GM12878 (cell line): Measurements from ENCODE around the gene ETV6. TPM values are rescaled to one million over a fixed set of nuclear protein-coding genes. Genes with fewer than 3 reads are reported as not detected.

Source experiments
- ATAC-seq: fragments of 200-7000 bp; cut with Tn5 transposase; 3 replicates; pipeline ENCODE4 v1.9.1; 2020; ENCODE audit warnings: mild to moderate bottlenecking, moderate library complexity
- BruUV-seq: library from RNA; stranded (reverse); fragments of 400-500 nt; replicated peaks from 2 replicates; lab custom pipeline; 2021; lab: Mats Ljungman, UMichigan
- CTCF ChIA-PET: fragments of 300-600 bp; sonication (Branson Sonifier 250); formaldehyde crosslinking; extraction: SDS; loops from one replicate; lab custom pipeline; 2021; ENCODE audit warnings: inconsistent platforms; lab: Yijun Ruan, JAX
- POLR2A ChIA-PET: fragments of 350-600 bp; formaldehyde crosslinking; extraction: SDS; loops from one replicate; lab custom pipeline; 2021; ENCODE audit warnings: inconsistent platforms; lab: Charles Lee
- RAD21 ChIA-PET: fragments of 300-600 bp; sonication (Branson Sonifier 250); formaldehyde crosslinking; loops from one replicate; lab custom pipeline; 2023; ENCODE audit warnings: antibody characterized with exemption; ENCODE audit not compliant: unreplicated experiment; lab: Charles Lee
- SMC1A ChIA-PET: fragments of 300-600 bp; sonication (Branson Sonifier 250); formaldehyde crosslinking; loops from one replicate; lab custom pipeline; 2023; ENCODE audit not compliant: unreplicated experiment, uncharacterized antibody; lab: Charles Lee
- DNase-seq: peaks from one replicate; pipeline ENCODE4 v3.0.0-alpha.2; 2011; ENCODE audit warnings: low read depth, low spot score
- FAIRE-seq: peaks from 3 replicates; lab custom pipeline; 2011; peaks lifted over from hg19 to GRCh38; lab: Jason Lieb, UNC
- H2AFZ ChIP-seq: 2 replicates; pipeline ENCODE4 v1.6.0; 2011; ENCODE audit warnings: low read depth, low read length, control low read depth; ENCODE audit not compliant: control insufficient read depth
- H3K27ac ChIP-seq: 2 replicates; pipeline ENCODE4 v1.5.1; 2011; ENCODE audit warnings: control low read depth; ENCODE audit not compliant: control insufficient read depth, insufficient read depth
- H3K27me3 ChIP-seq, 2 experiments: replicated peaks in 1 of 2; 2 replicates each; pipeline versions ENCODE4 v1.6.0 to v1.6.1; 2011; ENCODE audit warnings: low read length in 1 of 2; ENCODE audit not compliant: control insufficient read depth in 2 of 2, insufficient read depth in 2 of 2
- H3K36me3 ChIP-seq, 2 experiments: 2 replicates each; pipeline ENCODE4 v1.5.1; 2011; ENCODE audit warnings: low read length in 1 of 2; ENCODE audit not compliant: control insufficient read depth in 2 of 2, insufficient read depth in 2 of 2
- H3K4me1 ChIP-seq: 2 replicates; pipeline ENCODE4 v1.6.1; 2011; ENCODE audit warnings: mild to moderate bottlenecking, low read length, moderate library complexity, mixed read lengths; ENCODE audit not compliant: control insufficient read depth, insufficient read depth
- H3K4me2 ChIP-seq: 2 replicates; pipeline ENCODE4 v1.6.0; 2011; ENCODE audit warnings: control low read depth; ENCODE audit not compliant: control insufficient read depth, insufficient read depth
- H3K4me3 ChIP-seq: fragments of 200-600 bp; sonication (generic); 2 replicates; pipeline ENCODE4 v1.5.1; 2016
- H3K79me2 ChIP-seq: 2 replicates; pipeline ENCODE4 v1.6.0; 2011; ENCODE audit warnings: low read length; ENCODE audit not compliant: control insufficient read depth, insufficient read depth
- H3K9ac ChIP-seq: 2 replicates; pipeline ENCODE4 v1.8.0; 2011; ENCODE audit warnings: low read length, control low read depth, mixed read lengths; ENCODE audit not compliant: control insufficient read depth, insufficient read depth
- H3K9me3 ChIP-seq: replicated peaks from 3 replicates; pipeline ENCODE4 v1.5.1; 2011; ENCODE audit warnings: mild to moderate bottlenecking, low read length; ENCODE audit not compliant: control insufficient read depth, insufficient read depth
- H4K20me1 ChIP-seq: 2 replicates; pipeline ENCODE4 v1.6.0; 2011; ENCODE audit not compliant: control insufficient read depth, insufficient read depth
- CBX5 ChIP-seq: sonication (generic); IDR thresholded peaks from 2 replicates; pipeline ENCODE4 v1.6.1; 2016; ENCODE audit warnings: low read depth, moderate library complexity, mild to moderate bottlenecking, inconsistent platforms
- CREB1 ChIP-seq: IDR thresholded peaks from 2 replicates; pipeline ENCODE4 v1.6.1; 2012; ENCODE audit warnings: low read depth, mild to moderate bottlenecking, inconsistent platforms
- IKZF1 ChIP-seq: fragments of 450-650 bp; conservative IDR thresholded peaks from 2 replicates; pipeline ENCODE4 v1.6.1; 2017; ENCODE audit warnings: antibody characterized with exemption, mild to moderate bottlenecking
- NBN ChIP-seq: fragments of 450-650 bp; IDR thresholded peaks from 2 replicates; pipeline ENCODE4 v1.6.1; 2016
- ZNF217 ChIP-seq: fragments of 450-650 bp; IDR thresholded peaks from 2 replicates; pipeline ENCODE4 v1.6.1; 2017; ENCODE audit warnings: antibody characterized with exemption, mild to moderate bottlenecking
- WGBS: methylation state at CpG from one replicate; pipeline ENCODE4 v1.1.6; 2016; ENCODE audit warnings: low lambda C conversion rate; ENCODE audit not compliant: insufficient replicate concordance, insufficient coverage; ENCODE audit errors: missing lambda C conversion rate; 5-methylcytosine and 5-hydroxymethylcytosine counted together
- in situ Hi-C: fragments of 300-500 bp; cut with MboI; formaldehyde crosslinking; loops from 9 replicates; pipeline ENCODE4 v1.14.3; 2018; ENCODE audit warnings: mixed read lengths
- intact Hi-C: fragments of 100-400 bp; cut with micrococcal nuclease; formaldehyde crosslinking; loops from one replicate; pipeline ENCODE4 v1.14.2; 2022; ENCODE audit not compliant: unreplicated experiment
- polyA plus RNA-seq, 11 experiments: library from polyadenylated mRNA; depleted of rRNA in 4 of 11; unstranded in 6 of 11; stranded (reverse) in 5 of 11; fragments of >200 nt; fragmentation: Nextera tagmentation in 4 of 11; fragmentation: Illumina TruSeq in 1 of 11; extraction: Ambion mirVana in 4 of 11; extraction: Trizol in 1 of 11; gene quantifications; 1 replicate in 1 of 11; 2 replicates in 10 of 11; pipeline versions ENCODE4 v1.2.1 to v1.2.3, GENCODE V29; 2011 to 2016; ENCODE audit warnings: inconsistent platforms in 2 of 11, missing spikeins in 2 of 11, low read depth in 1 of 11
- total RNA-seq, 4 experiments: library from RNA; depleted of rRNA in 3 of 4; stranded (reverse); fragments of >200 nt in 3 of 4; fragmentation: Illumina TruSeq in 1 of 4; extraction: Trizol in 1 of 4; gene quantifications; 2 replicates each; pipeline versions ENCODE4 v1.2.1 to v1.2.3, GENCODE V29; 2013 to 2021
- TF ChIP-seq, protein P1 (sequence below): fragments of 450-650 bp; IDR thresholded peaks from 2 replicates; pipeline ENCODE4 v1.6.1; 2016; ENCODE audit warnings: mild to moderate bottlenecking

ETV6 gene
- total and polyA plus RNA-seq, 10 of the 15 experiments (the other 5 are each of a cell fraction or from before 2014, with no cell fraction given), result 6.6 to 74.8 (median 24.6) TPM

DNA sequence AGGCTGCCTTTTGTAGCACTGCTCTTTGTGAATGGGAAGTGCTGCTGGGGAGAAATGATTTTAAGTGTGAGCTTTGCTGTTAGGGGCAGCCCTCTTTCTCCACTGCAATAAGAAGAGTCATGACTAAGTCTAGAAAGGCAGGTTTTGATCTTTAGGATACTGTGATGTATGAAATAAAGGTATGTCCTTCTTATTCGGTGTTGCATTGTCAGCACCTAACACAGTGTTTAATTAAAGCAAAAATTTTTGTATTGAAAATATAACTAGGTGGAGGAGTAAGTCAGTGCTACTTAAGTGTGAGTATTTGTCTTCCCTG lies 81.5 kb downstream of the ETV6 start:
- intact Hi-C loops (loop anchor here (2.0 kb wide), 4 partner anchors 16 to 166 kb away; no protein-coding TSS in a partner anchor), in situ Hi-C loops (no loop called here)
- WGBS, result 0% methylated on average over 1 of the region's 1 CpG
- H4K20me1 ChIP-seq, result no peaks in the 10 kb centered on the region
- H3K4me1 ChIP-seq, result peaks cover 88% of the 10 kb centered on the region
- FAIRE-seq (peak; percentile 7), ATAC-seq (no peak), DNase-seq (no peak)
- H3K4me3 ChIP-seq, result peak overlapping the region; percentile 18; the same call in 1 of the 2 replicates
- ChIA-PET POLR2A (interaction anchor here (0.8 to 5.1 kb wide), 15 partner anchors 9 to 302 kb away, joined by 3 to 44 read pairs (median 5); no protein-coding TSS in a partner anchor), SMC1A (interaction anchor here (0.6 to 21.5 kb wide), 26 partner anchors 13 to 626 kb away, joined by 3 to 433 read pairs (median 6); partner anchors contain the start of genes BORCS5 and ETV6), RAD21 (interaction anchor here (0.8 to 19.9 kb wide), 27 partner anchors 10 to 301 kb away, joined by 3 to 497 read pairs (median 5); partner anchors contain the start of gene ETV6), CTCF (interaction anchor here (0.6 to 6.8 kb wide), 14 partner anchors 9 to 1075 kb away, joined by 3 to 47 read pairs (median 6); no protein-coding TSS in a partner anchor)
- H3K4me2 ChIP-seq, result peak overlapping the region; percentile 68
- no peaks in the 10 kb centered on the region for H3K27me3 ChIP-seq
- no TSS peak for BruUV-seq
- peaks cover 93% of the 10 kb centered on the region for H3K79me2 ChIP-seq
- H2AFZ ChIP-seq, result no peak overlapping the region
- peak overlapping the region; percentile 89 for H3K27ac ChIP-seq
- peak; percentile 5; the same call in 1 of the 2 replicates for TF ChIP-seq CREB1
- TF ChIP-seq, protein P1, sequence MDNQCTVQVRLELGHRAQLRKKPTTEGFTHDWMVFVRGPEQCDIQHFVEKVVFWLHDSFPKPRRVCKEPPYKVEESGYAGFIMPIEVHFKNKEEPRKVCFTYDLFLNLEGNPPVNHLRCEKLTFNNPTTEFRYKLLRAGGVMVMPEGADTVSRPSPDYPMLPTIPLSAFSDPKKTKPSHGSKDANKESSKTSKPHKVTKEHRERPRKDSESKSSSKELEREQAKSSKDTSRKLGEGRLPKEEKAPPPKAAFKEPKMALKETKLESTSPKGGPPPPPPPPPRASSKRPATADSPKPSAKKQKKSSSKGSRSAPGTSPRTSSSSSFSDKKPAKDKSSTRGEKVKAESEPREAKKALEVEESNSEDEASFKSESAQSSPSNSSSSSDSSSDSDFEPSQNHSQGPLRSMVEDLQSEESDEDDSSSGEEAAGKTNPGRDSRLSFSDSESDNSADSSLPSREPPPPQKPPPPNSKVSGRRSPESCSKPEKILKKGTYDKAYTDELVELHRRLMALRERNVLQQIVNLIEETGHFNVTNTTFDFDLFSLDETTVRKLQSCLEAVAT, result 0 out of 2 replicates have a peak, but pooled peaks have one; percentile 68
- TF ChIP-seq NBN, result 0 out of 2 replicates have a peak, but pooled peaks have one; percentile 5
- 0 out of 2 replicates have a peak, but pooled peaks have one; percentile 13 for TF ChIP-seq IKZF1
- no peak for TF ChIP-seq ZNF217
- 0 out of 2 replicates have a peak, but pooled peaks have one; percentile 5 for TF ChIP-seq CBX5
- H3K36me3 ChIP-seq, result peaks cover 5 to 14% of the 10 kb centered on the region in 2 experiments; a peak in 3 of 4 replicates
- no peaks in the 10 kb centered on the region; the same call in 2 of the 3 replicates for H3K9me3 ChIP-seq
- H3K9ac ChIP-seq, result peak overlapping the region; percentile 82
